Endometrium (tissue), 2 donors: Measurements from ENCODE around the gene TIE1.

Experiments
- FAIRE-seq: peaks from 2 replicates; lab custom pipeline; 2012; peaks lifted over from hg19 to GRCh38; lab: Jason Lieb, UNC
- donor health status: control.
- donor health status: control.

The TIE1 gene

GRCh38 chr1:43338001-43338400 lies 37.2 kb downstream of the TIE1 start:
- no peak for FAIRE-seq

DNA sequence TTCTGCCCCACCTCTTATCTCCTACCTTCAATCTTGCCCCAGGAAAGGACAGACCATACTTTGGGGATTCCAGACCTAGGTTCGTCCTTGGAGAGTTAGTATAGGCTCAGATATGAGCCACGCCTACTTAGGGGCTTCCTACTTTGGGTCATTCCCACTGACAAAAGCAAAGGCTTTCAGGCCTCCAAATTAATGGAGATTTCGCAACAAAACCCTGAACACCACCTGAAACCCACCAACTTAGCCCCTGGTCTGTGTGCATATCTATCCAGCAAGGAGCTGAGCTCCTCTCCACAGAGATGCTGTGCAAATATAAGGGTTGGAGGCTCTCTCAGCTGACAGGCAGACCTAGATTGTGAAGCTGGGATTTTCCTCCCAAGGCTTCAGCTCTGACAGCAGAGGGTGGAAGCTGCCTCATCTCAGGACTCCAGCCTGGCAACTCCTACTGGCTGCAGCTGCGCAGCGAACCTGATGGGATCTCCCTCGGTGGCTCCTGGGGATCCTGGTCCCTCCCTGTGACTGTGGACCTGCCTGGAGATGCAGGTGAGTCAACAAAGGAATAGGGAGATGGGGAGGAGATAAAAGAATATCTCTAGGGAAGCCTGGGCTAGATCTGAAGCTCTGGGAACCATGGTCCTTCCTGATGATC lies 38.9 kb downstream of the TIE1 start:
- no peak for FAIRE-seq

DNA sequence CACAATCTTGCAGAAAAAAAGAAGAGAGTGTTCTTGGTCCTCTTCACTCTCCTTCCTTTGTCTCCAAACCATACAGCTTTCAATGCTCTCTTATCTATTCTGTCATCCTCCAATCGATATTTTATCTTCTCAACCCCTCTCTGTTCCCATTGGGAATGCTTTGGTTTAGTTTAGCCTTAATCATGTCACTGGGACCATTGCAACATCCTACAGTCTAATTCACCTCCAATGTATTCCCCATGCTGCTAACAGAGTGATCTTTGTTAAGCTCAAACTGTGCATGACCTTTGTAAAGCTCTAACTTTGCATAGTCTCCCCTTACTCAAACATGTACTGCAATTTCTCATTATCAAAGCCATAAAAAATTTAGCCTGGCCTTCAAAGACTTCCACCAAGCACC lies 39.8 kb downstream of the TIE1 start:
- no peak for FAIRE-seq

GRCh38 chr1:43344267-43344850 lies 43.6 kb downstream of the TIE1 start:
- no peak for FAIRE-seq

GRCh38 chr1:43345120-43345519 lies 44.3 kb downstream of the TIE1 start:
- no peak for FAIRE-seq

DNA sequence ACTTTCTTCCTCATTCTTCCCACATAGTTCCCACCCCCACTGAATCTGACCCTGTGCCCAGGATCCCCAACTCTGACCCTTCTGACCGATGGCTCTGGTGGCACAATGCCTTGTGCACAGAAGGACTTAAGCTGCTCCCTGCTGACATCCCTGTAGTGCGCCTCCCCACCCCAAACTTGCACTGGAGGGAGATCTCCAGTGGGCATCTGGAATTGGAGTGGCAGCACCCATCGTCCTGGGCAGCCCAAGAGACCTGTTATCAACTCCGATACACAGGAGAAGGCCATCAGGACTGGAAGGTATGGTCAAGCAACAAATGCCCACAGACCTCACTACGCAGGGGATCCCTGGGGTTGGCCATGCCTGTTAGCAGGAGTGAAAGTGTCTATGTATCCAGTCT lies 45.9 kb downstream of the TIE1 start:
- no peak for FAIRE-seq

GRCh38 chr1:43348343-43348808 lies 47.6 kb downstream of the TIE1 start:
- no peak for FAIRE-seq

DNA sequence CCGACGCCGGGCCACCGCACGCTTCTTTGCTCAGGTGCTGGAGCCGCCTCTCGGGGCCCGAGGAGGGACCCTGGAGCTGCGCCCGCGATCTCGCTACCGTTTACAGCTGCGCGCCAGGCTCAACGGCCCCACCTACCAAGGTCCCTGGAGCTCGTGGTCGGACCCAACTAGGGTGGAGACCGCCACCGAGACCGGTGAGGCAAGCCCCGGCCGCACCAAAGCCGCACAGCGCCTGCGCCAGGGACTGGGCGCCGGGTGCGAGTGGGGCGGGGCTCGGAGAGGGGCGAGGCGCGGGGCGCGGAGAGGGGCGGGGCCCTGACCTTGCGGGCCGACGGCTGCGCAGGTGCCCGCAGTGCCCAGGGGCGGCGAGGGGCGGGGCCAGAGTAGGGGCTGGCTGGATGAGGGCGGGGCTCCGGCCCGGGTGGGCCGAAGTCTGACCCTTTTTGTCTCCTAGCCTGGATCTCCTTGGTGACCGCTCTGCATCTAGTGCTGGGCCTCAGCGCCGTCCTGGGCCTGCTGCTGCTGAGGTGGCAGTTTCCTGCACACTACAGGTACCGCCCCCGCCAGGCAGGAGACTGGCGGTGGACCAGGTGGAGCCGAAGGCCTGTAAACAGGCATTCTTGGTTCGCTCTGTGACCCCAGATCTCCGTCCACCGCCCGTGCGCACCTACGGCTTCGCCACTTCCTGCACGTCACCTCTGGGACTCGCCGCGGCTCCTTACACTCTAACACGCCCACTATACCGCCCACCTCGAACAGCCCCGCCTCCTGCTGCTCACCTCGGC lies 48.2 kb downstream of the TIE1 start:
- FAIRE-seq, result no peak

GRCh38 chr1:43349594-43350306 lies 49.0 kb downstream of the TIE1 start:
- no peak for FAIRE-seq

DNA sequence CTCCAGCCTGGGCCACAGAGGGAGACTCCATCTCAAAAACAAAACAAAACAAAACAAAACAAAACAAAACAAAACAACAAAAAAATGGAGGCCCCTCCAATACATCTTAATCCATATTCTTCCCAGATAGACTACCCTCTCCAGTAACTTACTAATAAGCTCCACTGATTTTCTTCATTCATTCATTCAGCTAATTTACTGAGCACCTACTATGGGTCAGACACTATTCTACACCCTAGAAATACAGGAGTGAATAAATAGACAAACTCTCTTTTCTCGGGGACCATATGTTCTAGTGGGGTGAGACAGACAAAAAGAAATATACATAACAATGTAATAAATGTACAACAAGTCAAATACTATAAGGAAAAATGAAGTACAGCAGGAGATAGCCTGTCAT lies 50.2 kb downstream of the TIE1 start:
- FAIRE-seq, result no peak

- FAIRE-seq, result no peak
These were observed 50.9 kb downstream of the TIE1 start for GRCh38 chr1:43351421-43352350.

DNA sequence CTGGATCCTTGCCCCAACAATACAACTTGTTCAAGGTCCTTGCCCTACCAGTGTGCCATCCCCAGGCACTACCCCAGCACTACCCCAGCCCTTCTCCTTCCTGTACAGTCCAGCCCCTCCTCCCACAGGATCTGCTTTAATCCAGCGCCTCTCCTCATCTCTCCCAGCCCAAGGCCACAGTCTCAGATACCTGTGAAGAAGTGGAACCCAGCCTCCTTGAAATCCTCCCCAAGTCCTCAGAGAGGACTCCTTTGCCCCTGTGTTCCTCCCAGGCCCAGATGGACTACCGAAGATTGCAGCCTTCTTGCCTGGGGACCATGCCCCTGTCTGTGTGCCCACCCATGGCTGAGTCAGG lies 51.5 kb downstream of the TIE1 start:
- no peak for FAIRE-seq

GRCh38 chr1:43352881-43353280 lies 52.1 kb downstream of the TIE1 start:
- no peak for FAIRE-seq

- FAIRE-seq, result no peak
These were observed 53.7 kb downstream of the TIE1 start for GRCh38 chr1:43354471-43354870.

DNA sequence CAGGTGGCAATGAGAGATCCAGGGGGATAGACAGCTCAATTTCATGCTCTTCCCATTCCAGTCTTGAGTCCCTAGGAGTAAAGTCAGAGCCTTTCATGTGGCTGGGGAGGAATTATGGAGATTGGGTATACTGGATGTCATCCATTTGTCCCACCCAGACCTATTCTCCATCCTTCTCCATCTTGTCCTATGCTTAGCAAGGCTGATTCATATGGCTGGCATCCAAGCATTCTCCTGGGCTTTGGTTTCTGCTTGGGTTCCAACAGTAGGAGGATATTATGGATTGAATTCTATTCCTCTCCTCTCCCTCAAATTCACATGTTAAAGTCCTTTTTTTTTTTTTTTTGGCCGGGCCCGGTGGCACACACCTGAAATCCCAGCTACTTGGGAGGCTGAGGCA lies 54.2 kb downstream of the TIE1 start:
- FAIRE-seq, result no peak

GRCh38 chr1:43357251-43357650 lies 56.5 kb downstream of the TIE1 start:
- no peak for FAIRE-seq

GRCh38 chr1:43358121-43358745 lies 57.5 kb downstream of the TIE1 start:
- no peak for FAIRE-seq

DNA sequence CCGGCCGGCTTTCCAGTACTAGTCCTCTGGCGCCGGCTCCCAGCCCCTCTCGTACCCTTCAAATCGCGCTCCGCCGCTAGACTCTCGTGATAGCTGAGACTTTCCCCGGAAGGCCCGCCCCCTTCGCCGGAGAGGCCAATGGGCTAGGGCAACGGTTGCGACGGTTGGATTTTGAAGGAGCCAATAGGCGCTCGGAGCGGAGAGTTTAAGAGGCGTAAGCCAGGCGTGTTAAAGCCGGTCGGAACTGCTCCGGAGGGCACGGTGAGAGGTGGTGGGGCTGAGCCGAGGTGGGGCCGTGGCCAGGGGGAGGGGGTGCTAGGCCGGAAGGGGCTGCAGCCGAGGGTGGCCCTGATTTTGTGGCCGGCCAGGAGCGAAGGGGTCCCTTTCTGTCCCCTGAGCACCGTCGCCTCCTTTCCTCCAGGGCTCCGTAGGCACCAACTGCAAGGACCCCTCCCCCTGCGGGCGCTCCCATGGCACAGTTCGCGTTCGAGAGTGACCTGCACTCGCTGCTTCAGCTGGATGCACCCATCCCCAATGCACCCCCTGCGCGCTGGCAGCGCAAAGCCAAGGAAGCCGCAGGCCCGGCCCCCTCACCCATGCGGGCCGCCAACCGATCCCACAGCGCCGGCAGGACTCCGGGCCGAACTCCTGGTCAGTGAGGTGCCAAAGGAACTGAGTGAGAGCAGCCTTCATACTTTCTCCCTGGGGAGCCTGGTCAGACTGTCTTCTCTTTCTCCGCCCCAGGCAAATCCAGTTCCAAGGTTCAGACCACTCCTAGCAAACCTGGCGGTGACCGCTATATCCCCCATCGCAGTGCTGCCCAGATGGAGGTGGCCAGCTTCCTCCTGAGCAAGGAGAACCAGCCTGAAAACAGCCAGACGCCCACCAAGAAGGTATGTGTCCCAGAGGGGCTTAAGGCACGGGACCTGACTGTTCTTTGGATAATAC lies 58.2 kb downstream of the TIE1 start, which contains the start of gene CDC20:
Gene CDC20 (plus strand): TSS at position 236 of the 948 bp plus-strand sequence. CDS start 235 bp downstream, at position 471.
- FAIRE-seq, result peak; percentile 63

- no peak for FAIRE-seq
These were observed 58.9 kb downstream of the TIE1 start for GRCh38 chr1:43359696-43360095.

DNA sequence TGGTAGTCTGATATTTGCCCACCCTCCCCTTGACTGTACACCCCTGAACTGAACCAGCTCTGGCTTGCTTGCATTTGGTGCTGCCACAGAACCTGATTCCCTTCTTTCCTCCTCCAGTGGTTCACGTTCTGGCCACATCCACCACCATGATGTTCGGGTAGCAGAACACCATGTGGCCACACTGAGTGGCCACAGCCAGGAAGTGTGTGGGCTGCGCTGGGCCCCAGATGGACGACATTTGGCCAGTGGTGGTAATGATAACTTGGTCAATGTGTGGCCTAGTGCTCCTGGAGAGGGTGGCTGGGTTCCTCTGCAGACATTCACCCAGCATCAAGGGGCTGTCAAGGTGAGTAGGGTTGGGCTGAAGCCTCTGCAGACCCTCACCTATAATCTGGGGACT lies 59.8 kb downstream of the TIE1 start:
- no peak for FAIRE-seq
